IMR-90 (cell line): ENCODE data around the gene SEPHS2. TPM values are rescaled to one million over a fixed set of nuclear protein-coding genes. Genes with fewer than 3 reads are reported as not detected.
A peak's percentile ranks its signal among the peaks of the same experiment; 100 is the strongest.

Source experiments
- BHLHE40 ChIP-seq: fragments of 150-350 bp; IDR thresholded peaks from 2 replicates; pipeline ENCODE4 v1.6.1; 2016; ENCODE audit warnings: mild to moderate bottlenecking, low read depth, low read length
- MAZ ChIP-seq: IDR thresholded peaks from 2 replicates; pipeline ENCODE4 v1.6.1; 2012; ENCODE audit warnings: low read depth, mild to moderate bottlenecking, low read length, improper control_type of control experiment, moderate library complexity, borderline replicate concordance
- RCOR1 ChIP-seq: IDR thresholded peaks from 2 replicates; pipeline ENCODE4 v1.6.1; 2012; ENCODE audit warnings: mild to moderate bottlenecking, low read length, improper control_type of control experiment; ENCODE audit not compliant: insufficient replicate concordance
- polyA plus RNA-seq, 3 experiments: library from polyadenylated mRNA; depleted of rRNA; stranded (reverse); fragments of >200 nt; gene quantifications; 2 replicates each; pipeline ENCODE4 v1.2.3, GENCODE V29; 2012; ENCODE audit warnings: low replicate concordance in 1 of 3
- total RNA-seq: library from RNA; depleted of rRNA; stranded (reverse); fragments of >200 nt; gene quantifications from 2 replicates; pipeline ENCODE4 v1.2.3, GENCODE V29; 2012

The SEPHS2 gene
- total and polyA plus RNA-seq, 2 of the 4 experiments (the other 2 are of a cell fraction), result 10.4 to 31.4 TPM

GRCh38 chr16:30409125-30410060 is 36.3 kb downstream of the SEPHS2 start (continued):
- TF ChIP-seq BHLHE40, result no peak
- peak; percentile 74 for TF ChIP-seq MAZ
- TF ChIP-seq RCOR1, result no peak
